Kidney capillary endothelial cell (primary cell): ENCODE data around the gene TMOD2.
A peak's percentile ranks its signal among the peaks of the same experiment; 100 is the strongest.

Source experiments
- DNase-seq: peaks from one replicate; pipeline ENCODE4 v3.0.0-alpha.2; 2018; ENCODE audit warnings: low spot score

Gene TMOD2

DNA sequence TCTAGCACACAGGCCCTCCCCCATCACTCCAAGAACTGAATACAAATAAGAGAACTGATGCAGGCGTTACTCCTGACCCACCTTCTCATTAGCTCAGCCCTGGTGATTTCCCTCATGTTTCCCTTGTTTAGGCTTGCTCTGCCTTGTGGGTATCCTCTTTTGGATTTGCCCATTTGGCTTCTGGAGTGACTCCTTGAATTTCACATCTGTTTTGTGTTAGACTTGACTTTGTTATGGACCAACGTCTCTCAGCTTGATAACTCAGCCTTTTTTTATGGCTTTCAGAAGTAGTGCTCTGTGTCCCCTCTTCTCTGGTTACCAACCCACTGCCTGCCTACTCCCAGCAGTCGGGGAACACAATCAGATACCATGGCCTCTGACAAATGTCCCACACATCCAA, 66.8 kb downstream of the TMOD2 start:
- DNase-seq, result no peak

GRCh38 chr15:51825698-51826097, 74.3 kb downstream of the TMOD2 start:
- DNase-seq, result no peak

- DNase-seq, result no peak
These were observed 77.4 kb downstream of the TMOD2 start for GRCh38 chr15:51828621-51829375.

- peak; percentile 79 for DNase-seq
These were observed 78.2 kb downstream of the TMOD2 start, which contains the start of gene TMOD3 for GRCh38 chr15:51829376-51830275. TSS of gene TMOD3 (plus strand) at chr15:51829653. CDS start at chr15:51862885, 33,232 bp downstream.

DNA sequence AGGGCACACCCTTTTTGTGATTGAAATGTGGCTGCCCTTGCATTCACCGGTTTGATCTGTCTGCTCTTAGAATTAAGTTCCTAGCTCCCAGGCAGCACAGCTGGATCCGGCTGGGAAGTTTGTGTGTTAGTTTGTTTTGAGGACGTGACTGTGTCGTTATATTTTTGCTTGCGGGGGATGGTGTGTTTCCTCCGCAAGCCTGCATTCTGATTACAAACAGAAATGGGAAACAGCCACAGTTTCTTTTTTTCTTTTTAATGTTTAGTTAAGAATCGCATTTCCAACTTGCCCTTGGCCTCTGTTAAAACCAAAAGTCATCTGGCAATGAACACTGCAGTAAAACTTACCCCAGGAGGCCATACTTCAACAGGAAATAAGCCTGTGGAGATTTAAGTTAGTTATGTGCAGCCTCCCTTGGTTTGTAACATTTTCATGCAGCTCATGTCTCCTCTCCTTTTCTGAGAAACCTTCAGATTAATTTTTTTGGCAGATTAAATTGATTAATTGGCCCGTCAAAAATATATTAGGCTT, 78.9 kb downstream of the TMOD2 start:
- peak; percentile 41 for DNase-seq

DNA sequence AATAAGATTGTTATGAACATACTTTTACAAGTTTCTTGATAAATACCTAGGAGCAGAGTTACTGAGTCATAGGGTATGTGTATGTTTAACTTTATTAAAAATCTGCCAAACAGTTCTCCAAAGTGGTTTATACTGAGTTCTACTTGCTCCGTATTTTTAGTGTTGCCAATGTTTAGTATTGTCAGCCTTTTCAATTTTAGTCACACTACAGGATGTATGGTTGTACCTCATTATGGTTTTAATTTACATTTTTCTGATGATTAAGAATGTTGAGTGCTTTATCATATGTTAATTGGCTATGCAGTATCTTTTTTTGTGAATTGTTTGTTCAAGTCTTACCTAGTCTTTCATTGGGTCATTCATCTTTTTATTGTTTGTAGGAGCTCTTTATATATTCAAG, 82.4 kb downstream of the TMOD2 start:
- DNase-seq, result no peak

GRCh38 chr15:51837792-51838251, 86.4 kb downstream of the TMOD2 start:
- DNase-seq, result no peak

GRCh38 chr15:51838270-51838669, 86.9 kb downstream of the TMOD2 start:
- DNase-seq, result no peak

GRCh38 chr15:51840692-51841091, 89.3 kb downstream of the TMOD2 start:
- DNase-seq, result no peak

GRCh38 chr15:51841406-51842040, 90.1 kb downstream of the TMOD2 start:
- peak; percentile 38 for DNase-seq

DNA sequence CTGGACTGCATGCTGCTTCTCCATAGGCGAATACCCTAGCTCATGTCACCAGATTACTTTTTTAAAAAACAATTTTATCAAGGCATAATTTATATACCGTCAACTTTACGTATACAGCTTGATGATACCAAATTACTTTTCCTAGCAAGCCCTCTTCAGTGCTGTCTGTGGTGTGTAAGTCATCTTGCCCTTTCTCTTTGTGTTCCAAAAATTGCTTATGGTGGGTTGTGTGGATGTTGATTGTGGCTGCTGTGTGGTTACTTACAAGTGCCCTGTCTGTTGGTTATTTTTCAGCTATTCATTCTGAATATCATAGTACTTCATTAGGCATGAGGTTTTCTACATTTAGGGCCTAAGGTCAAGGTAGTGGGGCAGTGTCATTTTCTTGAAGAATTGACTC, 90.9 kb downstream of the TMOD2 start:
- DNase-seq, result no peak

DNA sequence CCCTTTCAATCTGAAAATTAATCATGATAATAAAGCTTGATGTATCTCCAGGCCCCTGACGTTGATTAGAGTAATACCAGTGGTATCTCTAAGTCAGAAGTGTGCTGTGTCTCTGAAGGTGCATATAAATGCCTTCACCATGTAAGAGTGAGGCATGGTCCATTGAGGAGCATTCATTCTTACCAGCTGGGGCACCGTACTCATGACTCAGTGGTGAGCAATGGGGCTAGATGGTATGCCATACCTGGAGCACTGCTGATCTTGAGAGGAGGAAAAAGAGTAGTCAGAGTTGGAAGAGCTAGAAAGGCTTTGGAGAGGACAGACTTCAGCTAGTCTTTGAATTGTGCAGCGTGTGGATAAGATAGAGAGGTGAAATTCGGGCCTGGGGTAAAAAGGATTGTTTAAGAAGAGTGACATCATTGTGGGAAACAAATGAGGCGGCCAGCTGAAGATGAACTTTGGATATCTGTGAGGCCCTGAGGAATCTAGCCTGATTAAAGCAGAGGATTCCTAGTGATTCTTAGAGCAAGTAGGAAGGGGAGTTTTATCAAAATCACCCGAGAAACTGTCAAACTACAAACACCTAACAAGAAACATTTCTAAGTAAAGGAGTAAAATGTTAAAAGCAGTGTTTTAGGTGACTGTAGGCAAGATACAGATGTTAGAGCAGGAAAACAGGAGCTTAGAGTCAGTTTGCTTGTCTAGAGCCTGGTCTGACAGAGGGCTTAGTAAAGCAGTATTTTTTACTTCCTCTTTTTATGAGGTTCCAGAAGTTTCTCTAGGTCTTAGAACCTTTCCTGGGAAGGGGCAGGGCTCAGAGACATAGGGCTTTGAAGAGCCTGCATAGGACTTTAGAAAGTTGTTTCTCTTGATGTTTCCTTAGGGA, 91.7 kb downstream of the TMOD2 start:
- peak; percentile 49 for DNase-seq

DNA sequence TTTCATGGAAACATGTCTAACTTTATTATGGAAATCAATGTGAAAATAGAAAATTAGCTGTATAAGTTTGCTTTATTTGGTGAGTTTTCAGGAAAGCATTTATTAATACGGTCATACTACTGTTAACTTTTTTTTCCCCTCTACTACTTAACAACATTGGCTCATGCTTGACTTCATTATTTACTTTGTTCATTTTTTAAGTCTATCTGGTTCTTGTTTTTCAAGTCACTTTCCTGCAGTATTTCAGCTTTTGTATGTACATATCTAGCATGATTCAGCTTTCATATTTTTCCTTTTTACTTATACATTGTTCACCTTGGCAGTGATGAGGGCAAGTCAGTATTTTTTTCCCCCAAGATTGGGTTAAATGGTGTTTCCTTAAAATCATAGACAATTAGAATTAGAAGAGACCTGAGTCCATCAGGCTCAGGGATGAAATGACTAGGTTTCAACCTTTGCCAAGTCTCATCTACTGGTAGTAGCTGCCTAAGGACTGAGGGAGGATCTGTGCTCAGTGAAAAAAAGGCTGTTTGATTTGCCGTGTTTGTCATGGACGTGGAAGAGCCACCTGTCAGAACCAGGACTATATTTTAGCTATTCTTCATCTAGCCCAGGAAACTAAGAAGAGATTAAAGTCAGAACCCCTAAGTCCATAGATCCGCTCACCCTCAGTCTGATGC, 93.5 kb downstream of the TMOD2 start:
- DNase-seq, result no peak

DNA sequence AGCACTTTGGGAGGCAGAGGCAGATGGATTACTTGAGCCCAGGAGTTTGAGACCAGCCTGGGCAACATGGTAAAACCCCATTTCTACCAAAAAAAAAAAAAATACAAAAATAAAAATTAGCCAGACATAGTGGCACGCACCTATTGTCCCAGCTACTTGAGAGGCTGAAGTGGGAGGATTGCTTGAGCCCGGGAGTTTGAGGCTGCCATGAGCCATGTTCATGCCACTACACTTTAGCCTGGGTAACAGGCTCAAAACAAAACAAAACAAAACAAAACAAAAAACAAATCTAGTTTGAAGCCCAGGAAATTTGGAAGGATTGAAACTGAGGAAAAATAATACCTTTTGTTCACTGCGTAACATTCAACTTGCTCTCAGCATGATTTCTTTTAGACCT, 94.7 kb downstream of the TMOD2 start:
- DNase-seq, result no peak

DNA sequence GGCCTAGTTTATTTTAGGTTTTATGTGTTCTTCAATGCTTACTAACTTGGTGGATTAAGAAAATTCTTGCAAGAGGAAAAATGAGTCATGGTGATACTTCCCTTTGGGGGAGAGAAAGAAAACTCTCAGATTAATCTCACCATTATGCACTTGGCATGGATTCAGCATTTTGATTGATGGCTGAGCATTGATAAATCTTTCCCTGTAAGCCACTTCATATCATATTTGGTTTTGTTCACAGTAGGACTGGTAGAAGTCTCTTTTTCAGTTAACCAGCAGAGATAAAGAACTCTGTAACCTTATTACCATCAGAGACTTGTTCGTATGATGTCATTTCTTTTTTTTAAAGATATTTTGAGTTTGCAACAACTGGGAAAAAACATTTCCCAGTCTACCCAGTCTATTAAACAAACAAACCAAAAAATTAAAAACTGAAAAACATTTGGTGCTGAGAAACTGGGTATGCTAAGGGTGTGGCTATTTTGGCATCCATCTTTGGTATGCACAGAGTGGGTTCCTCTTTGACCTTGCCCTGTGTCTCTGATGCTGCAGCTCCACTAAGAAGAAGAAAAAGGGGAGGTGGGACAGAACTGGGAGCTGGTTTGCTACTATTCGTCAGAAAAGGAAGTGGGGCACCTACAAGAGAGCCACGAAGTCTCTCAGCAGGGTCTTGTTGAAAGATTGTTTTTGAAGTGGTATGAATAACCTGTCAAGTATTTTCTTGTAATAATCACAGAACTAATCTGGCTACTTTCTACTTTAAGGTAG, 95.2 kb downstream of the TMOD2 start:
- peak; percentile 72 for DNase-seq

DNA sequence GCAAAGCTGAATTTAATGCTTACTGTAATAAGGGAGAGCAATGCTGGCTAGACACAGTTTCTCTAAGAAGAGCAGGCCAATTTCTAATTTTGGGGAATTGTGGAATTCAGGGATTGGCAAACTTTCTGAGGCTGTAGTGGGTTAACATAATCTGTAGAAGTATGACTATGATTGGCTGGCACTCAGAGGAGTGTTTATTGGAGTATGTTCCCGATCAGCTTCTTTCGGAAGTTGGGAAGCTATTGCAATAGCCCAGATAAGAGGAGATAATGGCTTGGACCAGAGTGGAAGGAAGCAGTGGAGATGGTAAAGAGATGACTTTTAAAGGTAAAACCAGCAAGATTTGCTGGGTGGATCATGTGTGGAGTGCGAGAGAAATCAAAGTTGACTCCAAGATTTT, 97.4 kb downstream of the TMOD2 start:
- no peak for DNase-seq

- no peak for DNase-seq
These were observed 98.5 kb downstream of the TMOD2 start for GRCh38 chr15:51849860-51850259.

GRCh38 chr15:51853998-51854397, 102.6 kb downstream of the TMOD2 start:
- no peak for DNase-seq

DNA sequence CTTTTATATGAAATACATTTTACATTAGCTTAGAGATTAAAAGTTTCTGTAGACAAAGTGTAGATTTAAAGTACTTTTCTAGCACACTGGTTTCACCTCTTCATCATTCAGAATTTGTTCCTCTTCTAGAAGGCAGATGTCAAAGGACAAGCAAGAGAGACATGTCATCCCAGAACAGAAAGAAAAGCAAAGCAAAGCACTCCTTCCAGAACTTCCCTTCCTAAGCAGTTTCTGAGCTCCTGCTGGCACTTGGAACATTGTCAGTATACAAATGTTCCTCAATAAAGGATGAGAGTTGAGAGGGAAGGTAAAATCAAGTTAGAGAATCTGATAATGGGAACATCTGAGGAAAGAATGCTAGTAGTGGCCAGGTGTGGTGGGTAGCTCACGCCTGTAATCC, 104.2 kb downstream of the TMOD2 start:
- no peak for DNase-seq
